Erythroblast (primary cell): ENCODE measurements around the gene SLFN12.

ENCODE experiments used
- GATA1 ChIP-seq: IDR thresholded peaks from 2 replicates; pipeline ENCODE4 v1.6.1; 2011; ENCODE audit warnings: low read depth, mild to moderate bottlenecking, control low read depth, low read length, moderate library complexity
- POLR2A ChIP-seq: IDR thresholded peaks from 2 replicates; pipeline ENCODE4 v1.6.1; 2011; ENCODE audit warnings: mild to moderate bottlenecking, low read length

DNA sequence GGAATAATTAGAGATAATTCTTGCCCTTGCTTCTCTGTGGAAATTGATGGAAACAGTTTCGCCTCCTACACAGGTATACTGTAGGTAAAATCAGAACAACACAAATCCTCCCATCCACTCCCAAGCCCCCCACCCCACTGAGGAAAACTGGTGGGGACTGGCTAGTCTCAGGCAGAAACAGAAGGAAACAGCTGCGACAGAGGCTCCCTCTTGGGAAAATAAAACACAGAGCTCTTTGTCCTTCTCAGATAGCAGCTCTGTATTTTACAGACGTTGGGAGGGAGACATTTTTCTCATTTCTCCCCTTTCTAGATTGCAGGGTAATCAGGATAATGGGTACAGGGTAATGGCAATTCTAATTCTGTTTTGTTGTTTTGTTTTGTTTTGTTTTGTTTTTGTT is 15.2 kb upstream of the SLFN12 start:
- TF ChIP-seq POLR2A (no peak), GATA1 (no peak)
